HepG2 (cell line): ENCODE measurements around the gene BID. TPM values are rescaled to one million over a fixed set of nuclear protein-coding genes. Genes with fewer than 3 reads are reported as not detected.

Experiments used
- ATAC-seq: fragments of 200-7000 bp; cut with Tn5 transposase; 3 replicates; pipeline ENCODE4 v1.9.1; 2020; ENCODE audit warnings: mild to moderate bottlenecking, moderate library complexity
- BruUV-seq: library from RNA; stranded (reverse); fragments of 400-500 nt; replicated peaks from 2 replicates; lab custom pipeline; 2021; lab: Mats Ljungman, UMichigan
- CTCF ChIA-PET: fragments of 300-600 bp; formaldehyde crosslinking; extraction: SDS; loops from one replicate; lab custom pipeline; 2021; ENCODE audit warnings: low total read pairs, inconsistent platforms, low intra/inter-chr PET ratio; lab: Yijun Ruan, JAX
- POLR2A ChIA-PET: fragments of 350-600 bp; sonication (Branson Sonifier 250); formaldehyde crosslinking; loops from one replicate; lab custom pipeline; 2020; ENCODE audit warnings: antibody characterized with exemption, inconsistent platforms; lab: Yijun Ruan, JAX
- DNase-seq: peaks from one replicate; pipeline ENCODE4 v3.0.0-alpha.2; 2015; ENCODE audit warnings: low spot score
- FAIRE-seq: peaks from 3 replicates; lab custom pipeline; 2011; peaks lifted over from hg19 to GRCh38; lab: Jason Lieb, UNC
- H2AFZ ChIP-seq: one replicate; pipeline ENCODE4 v1.6.1; 2011; ENCODE audit warnings: low read length, inconsistent platforms
- H3K27ac ChIP-seq: fragments of 300-600 bp; 3 replicates; pipeline ENCODE4 v1.8.0; 2011; ENCODE audit warnings: mixed run types, mild to moderate bottlenecking, mixed read lengths, low read length, inconsistent platforms; ENCODE audit not compliant: insufficient read depth; ENCODE audit errors: extremely low read length
- H3K27me3 ChIP-seq, 2 experiments: fragments of 200-600 bp in 1 of 2; 2 replicates in 1 of 2; 3 replicates in 1 of 2; pipeline versions ENCODE4 v1.6.0 to v1.8.0; 2011; ENCODE audit warnings: low read length in 2 of 2, mild to moderate bottlenecking in 2 of 2, moderate library complexity in 2 of 2, inconsistent platforms in 1 of 2; ENCODE audit not compliant: insufficient read depth in 2 of 2, control insufficient read depth in 1 of 2
- H3K36me3 ChIP-seq, 2 experiments: fragments of 200-600 bp in 1 of 2; replicated peaks in 1 of 2; 2 replicates in 1 of 2; 3 replicates in 1 of 2; pipeline versions ENCODE4 v1.5.1 to v1.8.0; 2011; ENCODE audit warnings: low read length in 2 of 2, inconsistent platforms in 1 of 2; ENCODE audit not compliant: insufficient read depth in 2 of 2, control insufficient read depth in 1 of 2
- H3K4me1 ChIP-seq: 2 replicates; pipeline ENCODE4 v1.5.1; 2012; ENCODE audit warnings: low read length, inconsistent platforms; ENCODE audit not compliant: insufficient read depth
- H3K4me2 ChIP-seq: 2 replicates; pipeline ENCODE4 v1.6.0; 2011; ENCODE audit warnings: low read depth, low read length, inconsistent platforms
- H3K4me3 ChIP-seq, 3 experiments: fragments of 200-600 bp in 1 of 3; sonication (generic), shearing (Covaris generic) in 1 of 3; replicated peaks in 1 of 3; 2 replicates each; pipeline ENCODE4 v1.5.1; 2011 to 2016; ENCODE audit warnings: low read length in 3 of 3, inconsistent platforms in 2 of 3, low read depth in 2 of 3, mild to moderate bottlenecking in 2 of 3, control low read depth in 1 of 3, mixed read lengths in 1 of 3; ENCODE audit not compliant: insufficient read depth in 1 of 3
- H3K79me2 ChIP-seq: one replicate; pipeline ENCODE4 v1.6.1; 2011; ENCODE audit warnings: low read length, inconsistent platforms; ENCODE audit not compliant: insufficient read depth
- H3K9ac ChIP-seq: 2 replicates; pipeline ENCODE4 v1.6.0; 2011; ENCODE audit warnings: mild to moderate bottlenecking, low read depth, low read length, inconsistent platforms; ENCODE audit not compliant: insufficient read depth
- H3K9me3 ChIP-seq: 2 replicates; pipeline ENCODE4 v1.5.1; 2012; ENCODE audit warnings: mild to moderate bottlenecking, low read length
- H4K20me1 ChIP-seq: 2 replicates; pipeline ENCODE4 v1.6.0; 2011; ENCODE audit warnings: inconsistent platforms, mild to moderate bottlenecking, low read length, moderate library complexity; ENCODE audit not compliant: insufficient read depth
- HNRNPH1 ChIP-seq: fragments of 200-400 bp; formaldehyde crosslinking; optimal IDR thresholded peaks from 2 replicates; pipeline ENCODE3; 2017; ENCODE audit warnings: mild to moderate bottlenecking, low read depth, low read length
- IRF1 ChIP-seq: sonication (generic); formaldehyde crosslinking; IDR thresholded peaks from 2 replicates; pipeline ENCODE4 v1.4.0; 2020; ENCODE audit warnings: low read depth, mild to moderate bottlenecking, missing genetic modification reagents
- KLF15 ChIP-seq: sonication (generic); formaldehyde crosslinking; IDR thresholded peaks from 2 replicates; pipeline ENCODE4 v1.8.1; 2023; ENCODE audit warnings: borderline replicate concordance, mild to moderate bottlenecking, inconsistent platforms, missing genetic modification reagents, mixed read lengths
- MAX ChIP-seq: IDR thresholded peaks from 2 replicates; pipeline ENCODE4 v1.6.1; 2012; ENCODE audit warnings: inconsistent platforms
- PHF21A ChIP-seq: sonication (generic); formaldehyde crosslinking; IDR thresholded peaks from 2 replicates; pipeline ENCODE4 v1.5.0; 2020; ENCODE audit warnings: mild to moderate bottlenecking, missing genetic modification reagents
- TBL1XR1 ChIP-seq: fragments of 150-350 bp; IDR thresholded peaks from 2 replicates; pipeline ENCODE4 v1.6.1; 2014; ENCODE audit warnings: borderline replicate concordance, low read length; ENCODE audit not compliant: partially characterized antibody
- ZBTB38 ChIP-seq: sonication (generic); formaldehyde crosslinking; IDR thresholded peaks from 2 replicates; pipeline ENCODE4 v1.5.1; 2020; ENCODE audit warnings: mild to moderate bottlenecking, missing genetic modification reagents
- ZNF12 ChIP-seq: sonication (generic); formaldehyde crosslinking; IDR thresholded peaks from 2 replicates; pipeline ENCODE4 v1.5.0; 2020; ENCODE audit warnings: missing genetic modification reagents
- ZNF496 ChIP-seq: sonication (generic); formaldehyde crosslinking; IDR thresholded peaks from 2 replicates; pipeline ENCODE4 v1.8.1; 2023; ENCODE audit warnings: mild to moderate bottlenecking, moderate library complexity, missing genetic modification reagents; ENCODE audit not compliant: insufficient replicate concordance
- ZNF547 ChIP-seq: sonication (generic); formaldehyde crosslinking; IDR thresholded peaks from 2 replicates; pipeline ENCODE4 v1.5.1; 2020; ENCODE audit warnings: mild to moderate bottlenecking, missing genetic modification reagents
- ZNF678 ChIP-seq: sonication (generic); formaldehyde crosslinking; IDR thresholded peaks from 2 replicates; pipeline ENCODE4 v1.4.0; 2020; ENCODE audit warnings: mild to moderate bottlenecking, missing genetic modification reagents
- WGBS: methylation state at CpG from one replicate; pipeline ENCODE4 v1.1.6; 2017; ENCODE audit warnings: low lambda C conversion rate; 5-methylcytosine and 5-hydroxymethylcytosine counted together
- in situ Hi-C: cut with HindIII; loops from 2 replicates; pipeline ENCODE4 v1.10.0; 2017; ENCODE audit warnings: low pct_unique_long_range_greater_than_20kb; ENCODE audit not compliant: extremely low pct_ligation_motif_present
- intact Hi-C: fragments of 100-400 bp; cut with micrococcal nuclease; formaldehyde crosslinking; loops from one replicate; pipeline ENCODE4 v1.10.0; 2022; ENCODE audit not compliant: unreplicated experiment
- polyA plus RNA-seq, 8 experiments: library from polyadenylated mRNA; depleted of rRNA in 3 of 8; stranded (reverse) in 7 of 8; unstranded in 1 of 8; fragments of >200 nt; fragmentation: Illumina TruSeq in 4 of 8; extraction: Trizol in 4 of 8; gene quantifications; 2 replicates each; pipeline versions ENCODE4 v1.2.1 to v1.2.3, GENCODE V29; 2011 to 2016; ENCODE audit warnings: low read depth in 4 of 8, missing spikeins in 1 of 8, mixed read lengths in 1 of 8; ENCODE audit not compliant: insufficient read depth in 1 of 8
- total RNA-seq, 5 experiments: library from RNA; depleted of rRNA; stranded (reverse); fragments of >200 nt; fragmentation: Illumina TruSeq; extraction: Trizol; gene quantifications; 2 replicates each; pipeline ENCODE4 v1.2.3, GENCODE V29; 2016; ENCODE audit warnings: low read depth in 1 of 5
- TF ChIP-seq, protein P1 (sequence below): sonication (generic); formaldehyde crosslinking; IDR thresholded peaks from 2 replicates; pipeline ENCODE4 v1.9.0; 2021; ENCODE audit warnings: missing genetic modification reagents, borderline replicate concordance

The BID gene
- total and polyA plus RNA-seq, 2 of the 13 experiments (the other 11 are each of a cell fraction or from before 2014, with no cell fraction given): 35.3 to 51.7 TPM

DNA sequence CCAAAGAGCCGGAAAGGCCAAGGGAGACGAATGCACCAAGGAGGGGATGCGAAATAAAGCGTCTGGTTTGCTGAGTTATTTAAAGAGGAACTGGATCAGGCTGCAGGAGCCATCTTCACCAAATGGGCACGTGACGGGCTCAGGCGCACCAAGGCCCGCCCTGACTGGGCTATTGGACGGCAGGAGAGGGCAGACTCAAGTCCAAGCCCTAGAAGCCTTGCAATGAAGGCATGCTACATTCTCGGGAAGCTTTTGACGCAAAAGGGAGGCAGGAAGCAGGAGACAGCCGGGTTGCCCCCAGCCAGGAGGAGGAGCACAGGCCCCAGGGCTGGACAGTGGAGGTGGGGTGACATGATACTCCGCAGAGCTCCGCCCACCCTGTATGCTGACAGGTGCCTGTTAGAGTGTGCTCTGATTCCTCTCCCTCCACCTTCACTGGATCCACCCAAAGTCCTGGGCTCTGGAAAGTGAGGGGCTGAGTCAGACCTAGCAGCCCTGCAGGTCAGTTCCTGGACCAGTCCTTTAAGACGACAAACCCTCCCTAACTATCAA, 41.5 kb upstream of the BID start:
- DNase-seq: no peak
- Histone ChIP-seq H3K27ac (no peak overlapping the region), H3K4me2 (no peak overlapping the region), H4K20me1 (no peaks in the 10 kb centered on the region), H3K9me3 (no peaks in the 10 kb centered on the region), H3K27me3 (no peaks in the 10 kb centered on the region), H3K4me1 (no peaks in the 10 kb centered on the region), H3K36me3 (peaks cover 7 to 19% of the 10 kb centered on the region in 2 experiments; a peak in 3 of 5 replicates), H3K4me3 (no peak overlapping the region), H3K79me2 (no peaks in the 10 kb centered on the region), H2AFZ (no peak overlapping the region)
- in situ Hi-C loops (no loop called here), intact Hi-C loops (no loop called here)
- ChIA-PET CTCF (no interaction called here), POLR2A (no interaction called here)
- WGBS: 95% methylated on average over 12 of the region's 15 CpGs
- no TSS peak for BruUV-seq
- no peak for ATAC-seq
- no peak for TF ChIP-seq MAX
- TF ChIP-seq PHF21A (CRISPR knock-in tag): no peak
- no peak for TF ChIP-seq ZBTB38 (CRISPR knock-in tag)
- no peak for TF ChIP-seq HNRNPH1
- TF ChIP-seq KLF15: no peak
- TF ChIP-seq ZNF547 (CRISPR knock-in tag): no peak
- TF ChIP-seq ZNF496 (CRISPR knock-in tag): no peak
- no peak for TF ChIP-seq IRF1 (CRISPR knock-in tag)
- TF ChIP-seq, protein P1, sequence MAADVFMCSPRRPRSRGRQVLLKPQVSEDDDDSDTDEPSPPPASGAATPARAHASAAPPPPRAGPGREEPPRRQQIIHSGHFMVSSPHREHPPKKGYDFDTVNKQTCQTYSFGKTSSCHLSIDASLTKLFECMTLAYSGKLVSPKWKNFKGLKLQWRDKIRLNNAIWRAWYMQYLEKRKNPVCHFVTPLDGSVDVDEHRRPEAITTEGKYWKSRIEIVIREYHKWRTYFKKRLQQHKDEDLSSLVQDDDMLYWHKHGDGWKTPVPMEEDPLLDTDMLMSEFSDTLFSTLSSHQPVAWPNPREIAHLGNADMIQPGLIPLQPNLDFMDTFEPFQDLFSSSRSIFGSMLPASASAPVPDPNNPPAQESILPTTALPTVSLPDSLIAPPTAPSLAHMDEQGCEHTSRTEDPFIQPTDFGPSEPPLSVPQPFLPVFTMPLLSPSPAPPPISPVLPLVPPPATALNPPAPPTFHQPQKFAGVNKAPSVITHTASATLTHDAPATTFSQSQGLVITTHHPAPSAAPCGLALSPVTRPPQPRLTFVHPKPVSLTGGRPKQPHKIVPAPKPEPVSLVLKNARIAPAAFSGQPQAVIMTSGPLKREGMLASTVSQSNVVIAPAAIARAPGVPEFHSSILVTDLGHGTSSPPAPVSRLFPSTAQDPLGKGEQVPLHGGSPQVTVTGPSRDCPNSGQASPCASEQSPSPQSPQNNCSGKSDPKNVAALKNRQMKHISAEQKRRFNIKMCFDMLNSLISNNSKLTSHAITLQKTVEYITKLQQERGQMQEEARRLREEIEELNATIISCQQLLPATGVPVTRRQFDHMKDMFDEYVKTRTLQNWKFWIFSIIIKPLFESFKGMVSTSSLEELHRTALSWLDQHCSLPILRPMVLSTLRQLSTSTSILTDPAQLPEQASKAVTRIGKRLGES (CRISPR knock-in tag): no peak
- no peak for TF ChIP-seq TBL1XR1
- no peak for TF ChIP-seq ZNF678 (CRISPR knock-in tag)
- TF ChIP-seq ZNF12 (CRISPR knock-in tag): no peak
- TF ChIP-seq, all 625 proteins: peak for 0
- FAIRE-seq: no peak
- no peak overlapping the region for H3K9ac ChIP-seq
